ENCODE data around the gene PCSK7.

GRCh38 chr11:117189941-117190544 lies 41.8 kb downstream of the PCSK7 start:
- TF ChIP-seq, protein P1, sequence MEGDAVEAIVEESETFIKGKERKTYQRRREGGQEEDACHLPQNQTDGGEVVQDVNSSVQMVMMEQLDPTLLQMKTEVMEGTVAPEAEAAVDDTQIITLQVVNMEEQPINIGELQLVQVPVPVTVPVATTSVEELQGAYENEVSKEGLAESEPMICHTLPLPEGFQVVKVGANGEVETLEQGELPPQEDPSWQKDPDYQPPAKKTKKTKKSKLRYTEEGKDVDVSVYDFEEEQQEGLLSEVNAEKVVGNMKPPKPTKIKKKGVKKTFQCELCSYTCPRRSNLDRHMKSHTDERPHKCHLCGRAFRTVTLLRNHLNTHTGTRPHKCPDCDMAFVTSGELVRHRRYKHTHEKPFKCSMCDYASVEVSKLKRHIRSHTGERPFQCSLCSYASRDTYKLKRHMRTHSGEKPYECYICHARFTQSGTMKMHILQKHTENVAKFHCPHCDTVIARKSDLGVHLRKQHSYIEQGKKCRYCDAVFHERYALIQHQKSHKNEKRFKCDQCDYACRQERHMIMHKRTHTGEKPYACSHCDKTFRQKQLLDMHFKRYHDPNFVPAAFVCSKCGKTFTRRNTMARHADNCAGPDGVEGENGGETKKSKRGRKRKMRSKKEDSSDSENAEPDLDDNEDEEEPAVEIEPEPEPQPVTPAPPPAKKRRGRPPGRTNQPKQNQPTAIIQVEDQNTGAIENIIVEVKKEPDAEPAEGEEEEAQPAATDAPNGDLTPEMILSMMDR (IDR thresholded peaks at IDR 0.05) = no peak
- TF ChIP-seq POLR2A (IDR thresholded peaks at IDR 0.05) = no peak
